ENCODE measurements around the gene HOXA6.

The HOXA6 gene

GRCh38 chr7:27147199-27148030, at the start of gene HOXA6:
Gene HOXA6 (minus strand): TSS chr7:27147774. CDS start chr7:27147749, 25 bp downstream.
- Histone ChIP-seq H3K4me3 (peak within 1 kb of the TSS; percentile 66 to 78), H3K36me3 (peaks cover 29 to 39% (median 32%) of the 10 kb centered on the region in 3 donors), H3K27ac (peak within 1 kb of the TSS; percentile 71 to 94), H3K9me3 (no peaks in the 10 kb centered on the region), H3K27me3 (no peaks in the 10 kb centered on the region), H3K4me1 (peaks cover 10 to 36% (median 29%) of the 10 kb centered on the region in 4 donors)
- intact Hi-C loops (cut with DNase I; ENCODE audit: low total_unique reads): no loop called here
- DNase-seq: peak; percentile 73 to 88
- no peak for TF ChIP-seq CTCF (IDR thresholded peaks at IDR 0.05)

GRCh38 chr7:27196287-27196767, 48.8 kb upstream of the HOXA6 start:
- TF ChIP-seq CTCF (IDR thresholded peaks at IDR 0.05): peak; percentile 67 to 69
- DNase-seq: peak; percentile 88 to 89
- Histone ChIP-seq H3K4me3 (no peak overlapping the region), H3K27ac (no peak overlapping the region), H3K27me3 (peaks cover 4 to 96% of the 10 kb centered on the region in 2 donors), H3K36me3 (no peaks in the 10 kb centered on the region), H3K4me1 (peaks cover 0 to 44% (median 20%) of the 10 kb centered on the region in 4 donors), H3K9me3 (no peaks in the 10 kb centered on the region)
- intact Hi-C loops (cut with DNase I; ENCODE audit: low total_unique reads): loop anchor here (10.0 kb wide), 2 partner anchors 728 to 898 kb away; no protein-coding TSS in a partner anchor

- H3K27ac ChIP-seq: no peak overlapping the region
- H3K36me3 ChIP-seq: no peaks in the 10 kb centered on the region
- peaks cover 4 to 95% of the 10 kb centered on the region in 2 donors for H3K27me3 ChIP-seq
- no peak for DNase-seq
- H3K4me3 ChIP-seq: no peak overlapping the region
- intact Hi-C loops (cut with DNase I; ENCODE audit: low total_unique reads): loop anchor here (10.0 kb wide), 2 partner anchors 730 to 900 kb away; no protein-coding TSS in a partner anchor
- peaks cover 0 to 29% (median 13%) of the 10 kb centered on the region in 4 donors for H3K4me1 ChIP-seq
- TF ChIP-seq CTCF (IDR thresholded peaks at IDR 0.05): no peak
- H3K9me3 ChIP-seq: no peaks in the 10 kb centered on the region
These were observed 47.3 kb upstream of the HOXA6 start for GRCh38 chr7:27194686-27195379.

- Histone ChIP-seq H3K9me3 (no peaks in the 10 kb centered on the region), H3K27ac (no peak overlapping the region), H3K4me1 (peaks cover 0 to 21% (median 10%) of the 10 kb centered on the region in 4 donors), H3K4me3 (no peak overlapping the region), H3K27me3 (peaks cover 2 to 95% of the 10 kb centered on the region in 2 donors), H3K36me3 (no peaks in the 10 kb centered on the region)
- intact Hi-C loops (cut with DNase I; ENCODE audit: low total_unique reads): loop anchor here (10.0 kb wide), 2 partner anchors 731 to 901 kb away; no protein-coding TSS in a partner anchor
- no peak for TF ChIP-seq CTCF (IDR thresholded peaks at IDR 0.05)
- DNase-seq: no peak
These were observed 46.4 kb upstream of the HOXA6 start for GRCh38 chr7:27194002-27194352.

- Histone ChIP-seq H3K27me3 (peaks cover 0 to 95% of the 10 kb centered on the region in 2 donors), H3K4me3 (peak overlapping the region in 1 of 2 donors; percentile 42), H3K36me3 (no peaks in the 10 kb centered on the region), H3K27ac (no peak overlapping the region), H3K9me3 (no peaks in the 10 kb centered on the region), H3K4me1 (peaks cover 0 to 16% (median 8%) of the 10 kb centered on the region in 4 donors)
- no peak for TF ChIP-seq CTCF (IDR thresholded peaks at IDR 0.05)
- intact Hi-C loops (cut with DNase I; ENCODE audit: low total_unique reads): loop anchor here (10.0 kb wide), 2 partner anchors 731 to 901 kb away; no protein-coding TSS in a partner anchor
- DNase-seq: peak; percentile 14 to 33
These were observed 45.9 kb upstream of the HOXA6 start for GRCh38 chr7:27193335-27194001.

Measured in tibial artery (tissue), 4 donors.